ENCODE measurements around the gene RAD50.

RAD50 gene

GRCh38 chr5:132639706-132640130 lies 82.9 kb downstream of the RAD50 start:
- no peak for DNase-seq

- DNase-seq: no peak
Observed at GRCh38 chr5:132640613-132641012, 83.8 kb downstream of the RAD50 start.

- DNase-seq: no peak
Observed at GRCh38 chr5:132641241-132641723, 84.5 kb downstream of the RAD50 start.

- DNase-seq: no peak
Observed at GRCh38 chr5:132641841-132642240, 85.1 kb downstream of the RAD50 start.

GRCh38 chr5:132644177-132644576 lies 87.4 kb downstream of the RAD50 start:
- DNase-seq: no peak

- DNase-seq: no peak
Observed at GRCh38 chr5:132646583-132647266, 89.9 kb downstream of the RAD50 start.

GRCh38 chr5:132647473-132647872 lies 90.7 kb downstream of the RAD50 start:
- no peak for DNase-seq

- no peak for DNase-seq
Observed at GRCh38 chr5:132648355-132648754, 91.6 kb downstream of the RAD50 start.

GRCh38 chr5:132651838-132652469 lies 95.2 kb downstream of the RAD50 start:
- DNase-seq: no peak

GRCh38 chr5:132653716-132654115 lies 96.9 kb downstream of the RAD50 start:
- DNase-seq: no peak

GRCh38 chr5:132655821-132656773 lies 99.3 kb downstream of the RAD50 start:
- DNase-seq: peak; percentile 35

- DNase-seq: no peak
Observed at GRCh38 chr5:132656774-132657355, 100.1 kb downstream of the RAD50 start.

- DNase-seq: no peak
Observed at GRCh38 chr5:132657676-132658380, 101.1 kb downstream of the RAD50 start, which contains the start of gene IL13. Gene IL13 (plus strand): TSS chr5:132658173. CDS start chr5:132658187, 14 bp downstream.

GRCh38 chr5:132658381-132659302 lies 101.9 kb downstream of the RAD50 start:
- DNase-seq: no peak

GRCh38 chr5:132659598-132660493 lies 103.1 kb downstream of the RAD50 start:
- no peak for DNase-seq

- no peak for DNase-seq
Observed at GRCh38 chr5:132661231-132662003, 104.6 kb downstream of the RAD50 start.

- DNase-seq: no peak
Observed at GRCh38 chr5:132662004-132662401, 105.2 kb downstream of the RAD50 start.

- DNase-seq: peak; percentile 15
Observed at GRCh38 chr5:132662925-132663770, 106.4 kb downstream of the RAD50 start.
